ENCODE measurements around the gene HSBP1. TPM values are rescaled to one million over a fixed set of nuclear protein-coding genes. Genes with fewer than 3 reads are reported as not detected.

HSBP1 gene
- total and polyA plus RNA-seq, 2 of the 4 experiments (the other 2 are of a cell fraction) = 8.8 to 65.2 TPM

- intact Hi-C loops (cut with micrococcal nuclease) = no loop called here
- no peak overlapping the region for H4K91ac ChIP-seq (ENCODE audit: insufficient read depth, low read depth, low read length)
- H2BK15ac ChIP-seq (ENCODE audit: low read depth, low read length) = no peak overlapping the region
- H2BK5ac ChIP-seq (ENCODE audit: low read depth, low read length, poor library complexity, severe bottlenecking) = no peak overlapping the region
- WGBS, 2 experiments (ENCODE audit: extremely low coverage in 2 of 2, insufficient read length in 1 of 2) = 84% methylated on average over 7 of the region's 10 CpGs; no CpG with 5 or more reads in 1 of the 2 experiments
- H3K9ac ChIP-seq (ENCODE audit: low read depth, low read length) = no peak overlapping the region
- no peaks in the 10 kb centered on the region for H4K20me1 ChIP-seq (ENCODE audit: insufficient read depth, low read length)
- no peak overlapping the region for H3K27ac ChIP-seq (ENCODE audit: insufficient read depth, low read length)
- CTCF ChIA-PET = no interaction called here
- H2AFZ ChIP-seq (replicated peaks; ENCODE audit: low read length, poor library complexity) = no peak overlapping the region
- H3K4me3 ChIP-seq (ENCODE audit: insufficient read depth, low read depth, low read length) = no peak overlapping the region
- no peak overlapping the region for H2BK20ac ChIP-seq (ENCODE audit: low read depth, low read length)
- in situ Hi-C loops (cut with MboI; ENCODE audit: low sequenced_read_pairs) = no loop called here
- H3K4me2 ChIP-seq (ENCODE audit: low read depth, low read length) = no peak overlapping the region
- no peak overlapping the region for H3K14ac ChIP-seq (replicated peaks; ENCODE audit: low read depth, low read length)
- dilution Hi-C loops (cut with HindIII; ENCODE audit: low sequenced_read_pairs, unreplicated experiment) = no loop called here
- no peaks in the 10 kb centered on the region for H3K27me3 ChIP-seq (ENCODE audit: control insufficient read depth, insufficient read depth, low read length)
- H3K79me1 ChIP-seq (ENCODE audit: low read depth in 1 of 2, low read length in 2 of 2) = no peaks in the 10 kb centered on the region
- H2AK5ac ChIP-seq (ENCODE audit: low read depth, low read length) = no peak overlapping the region
- TF ChIP-seq MAFK (IDR thresholded peaks at IDR 0.05; ENCODE audit: low read depth, low read length) (no peak), MXI1 (IDR thresholded peaks at IDR 0.05; ENCODE audit: borderline replicate concordance, low read depth, low read length) (no peak), CEBPB (IDR thresholded peaks at IDR 0.05; ENCODE audit: low read depth, low read length) (peak; percentile 61), NFE2L2 (IDR thresholded peaks at IDR 0.05; ENCODE audit: low read depth, low read length) (no peak)
- no peaks in the 10 kb centered on the region for H3K36me3 ChIP-seq (ENCODE audit: control insufficient read depth, insufficient read depth, low read length)
- H2BK120ac ChIP-seq (ENCODE audit: low read depth, low read length) = no peak overlapping the region
- no peak overlapping the region for H3K56ac ChIP-seq (ENCODE audit: extremely low read depth, insufficient read depth, low read length)
- no peaks in the 10 kb centered on the region for H3K9me3 ChIP-seq (ENCODE audit: control insufficient read depth, insufficient read depth, low read length)
- POLR2A ChIA-PET (ENCODE audit: unreplicated experiment) = no interaction called here
- no peak overlapping the region for H2AK9ac ChIP-seq (replicated peaks; ENCODE audit: low read depth, low read length, poor library complexity)
- ATAC-seq (ENCODE audit: low read depth) (no peak), DNase-seq (no peak)
- H3K4ac ChIP-seq (ENCODE audit: low read depth, low read length) = no peak overlapping the region
- H3K4me1 ChIP-seq (ENCODE audit: control insufficient read depth, insufficient read depth, low read length) = no peaks in the 10 kb centered on the region
- no peak overlapping the region for H3K18ac ChIP-seq (ENCODE audit: low read depth, low read length)
- no peak overlapping the region for H4K8ac ChIP-seq (ENCODE audit: low read depth in 2 of 2, low read length in 2 of 2)
- no peak overlapping the region for H3K23ac ChIP-seq (ENCODE audit: low read depth, low read length)
- H4K5ac ChIP-seq (ENCODE audit: low read depth, low read length) = no peak overlapping the region
- no peaks in the 10 kb centered on the region for H3K9me1 ChIP-seq (ENCODE audit: insufficient read depth, low read length)
- BruUV-seq (replicated peaks) = no TSS peak
Observed at GRCh38 chr16:83791916-83792315, 15.9 kb upstream of the HSBP1 start.
